ENCODE results near the gene LRP1B. TPM values are rescaled to one million over a fixed set of nuclear protein-coding genes. Genes with fewer than 3 reads are reported as not detected.

The LRP1B gene
- total and polyA plus RNA-seq, 2 donors (not counting 1 experiment from before 2014, with no cell fraction given) = not detected

GRCh38 chr2:141162314-141162713 lies 968.5 kb downstream of the LRP1B start:
- H3K4me3 Mint-ChIP-seq = no peak overlapping the region
- no peaks in the 10 kb centered on the region for H4K20me1 ChIP-seq (ENCODE audit: control insufficient read depth, insufficient read depth, low read length, poor library complexity, severe bottlenecking)
- no peak overlapping the region for H3K9ac ChIP-seq (ENCODE audit: low read length)
- no peaks in the 10 kb centered on the region for H3K79me2 ChIP-seq (ENCODE audit: control insufficient read depth, insufficient read depth, low read length)
- no peaks in the 10 kb centered on the region for H3K27me3 Mint-ChIP-seq
- POLR2A ChIA-PET = no interaction called here
- intact Hi-C loops (cut with micrococcal nuclease) = no loop called here
- no peaks in the 10 kb centered on the region for H3K4me1 Mint-ChIP-seq
- H3K4me1 ChIP-seq (ENCODE audit: control insufficient read depth in 2 of 2, insufficient read depth in 2 of 2, low read length in 2 of 2) = no peaks in the 10 kb centered on the region
- no peak for TF ChIP-seq EZH2 (IDR thresholded peaks at IDR 0.05; ENCODE audit: borderline replicate concordance, insufficient read depth, low read depth, low read length, poor library complexity, severe bottlenecking)
- TF ChIP-seq CTCF (IDR thresholded peaks at IDR 0.05) = no peak
- DNase-seq (no peak), ATAC-seq (ENCODE audit: low read depth) (no peak)
- no peak overlapping the region for H3K4me2 ChIP-seq (replicated peaks; ENCODE audit: low read depth, low read length, poor library complexity, severe bottlenecking)
- no peaks in the 10 kb centered on the region for H3K36me3 ChIP-seq (replicated peaks in 1 of 2; ENCODE audit: control extremely low read depth in 1 of 2, control insufficient read depth in 1 of 2, extremely low read depth in 1 of 2, insufficient read depth in 2 of 2, low read length in 1 of 2)
- H2AFZ ChIP-seq (ENCODE audit: insufficient read depth, low read depth, low read length, poor library complexity, severe bottlenecking) = no peak overlapping the region
- no peaks in the 10 kb centered on the region for H3K9me3 ChIP-seq (ENCODE audit: control extremely low read depth in 1 of 3, control insufficient read depth in 2 of 3, insufficient read depth in 1 of 3, low read length in 2 of 3)
- no peaks in the 10 kb centered on the region for H3K9me3 Mint-ChIP-seq (ENCODE audit: insufficient read depth)
- H3K4me3 ChIP-seq (ENCODE audit: control extremely low read depth in 1 of 5, extremely low read depth in 1 of 5, insufficient read depth in 1 of 5, low read depth in 2 of 5, low read length in 4 of 5) = no peak overlapping the region
- CTCF ChIA-PET = no interaction called here
- H3K27ac ChIP-seq (ENCODE audit: low read length in 2 of 2) = no peak overlapping the region
- no peak overlapping the region for H3K27ac Mint-ChIP-seq
- H3K27me3 ChIP-seq (replicated peaks in 1 of 4; ENCODE audit: control extremely low read depth in 1 of 4, control insufficient read depth in 3 of 4, insufficient read depth in 4 of 4, low read length in 3 of 4) = no peaks in the 10 kb centered on the region
- 88% methylated on average over 1 of the region's 3 CpGs for WGBS (ENCODE audit: insufficient coverage)

- H3K4me1 ChIP-seq (ENCODE audit: control insufficient read depth in 2 of 2, insufficient read depth in 2 of 2, low read length in 2 of 2) = no peaks in the 10 kb centered on the region
- CTCF ChIA-PET = no interaction called here
- H3K36me3 ChIP-seq (replicated peaks in 1 of 2; ENCODE audit: control extremely low read depth in 1 of 2, control insufficient read depth in 1 of 2, extremely low read depth in 1 of 2, insufficient read depth in 2 of 2, low read length in 1 of 2) = no peaks in the 10 kb centered on the region
- H3K4me2 ChIP-seq (replicated peaks; ENCODE audit: low read depth, low read length, poor library complexity, severe bottlenecking) = no peak overlapping the region
- TF ChIP-seq CTCF (IDR thresholded peaks at IDR 0.05) (no peak), EZH2 (IDR thresholded peaks at IDR 0.05; ENCODE audit: borderline replicate concordance, insufficient read depth, low read depth, low read length, poor library complexity, severe bottlenecking) (no peak)
- DNase-seq (no peak), ATAC-seq (ENCODE audit: low read depth) (no peak)
- Mint-ChIP-seq H3K9me3 (ENCODE audit: insufficient read depth) (no peaks in the 10 kb centered on the region), H3K27ac (no peak overlapping the region), H3K4me1 (no peaks in the 10 kb centered on the region), H3K27me3 (no peaks in the 10 kb centered on the region), H3K4me3 (no peak overlapping the region)
- POLR2A ChIA-PET = no interaction called here
- no peak overlapping the region for H3K4me3 ChIP-seq (ENCODE audit: control extremely low read depth in 1 of 5, extremely low read depth in 1 of 5, insufficient read depth in 1 of 5, low read depth in 2 of 5, low read length in 4 of 5)
- H4K20me1 ChIP-seq (ENCODE audit: control insufficient read depth, insufficient read depth, low read length, poor library complexity, severe bottlenecking) = no peaks in the 10 kb centered on the region
- WGBS (ENCODE audit: insufficient coverage) = 78% methylated on average over 1 of the region's 3 CpGs
- no peak overlapping the region for H2AFZ ChIP-seq (ENCODE audit: insufficient read depth, low read depth, low read length, poor library complexity, severe bottlenecking)
- H3K9me3 ChIP-seq (ENCODE audit: control extremely low read depth in 1 of 3, control insufficient read depth in 2 of 3, insufficient read depth in 1 of 3, low read length in 2 of 3) = no peaks in the 10 kb centered on the region
- intact Hi-C loops (cut with micrococcal nuclease) = no loop called here
- no peak overlapping the region for H3K9ac ChIP-seq (ENCODE audit: low read length)
- no peaks in the 10 kb centered on the region for H3K79me2 ChIP-seq (ENCODE audit: control insufficient read depth, insufficient read depth, low read length)
- no peaks in the 10 kb centered on the region for H3K27me3 ChIP-seq (replicated peaks in 1 of 4; ENCODE audit: control extremely low read depth in 1 of 4, control insufficient read depth in 3 of 4, insufficient read depth in 4 of 4, low read length in 3 of 4)
- no peak overlapping the region for H3K27ac ChIP-seq (ENCODE audit: low read length in 2 of 2)
Measured at GRCh38 chr2:141151611-141152286, 979.1 kb downstream of the LRP1B start.
